ENCODE results near the gene RAB7B.

GRCh38 chr1:205930799-205931281, 72.4 kb downstream of the RAB7B start:
- no peak for TF ChIP-seq CTCF (IDR thresholded peaks at IDR 0.05)
- TF ChIP-seq EZH2 (IDR thresholded peaks at IDR 0.05), result no peak
- no peak for TF ChIP-seq EZH2phosphoT487 (IDR thresholded peaks at IDR 0.05)

Measured in neural progenitor cell (in vitro differentiated cells).